Erythroblast (primary cell): ENCODE results near the gene TPRN.

Experiments used
- GATA1 ChIP-seq: IDR thresholded peaks from 2 replicates; pipeline ENCODE4 v1.6.1; 2011; ENCODE audit warnings: low read depth, mild to moderate bottlenecking, control low read depth, low read length, moderate library complexity
- POLR2A ChIP-seq: IDR thresholded peaks from 2 replicates; pipeline ENCODE4 v1.6.1; 2011; ENCODE audit warnings: mild to moderate bottlenecking, low read length

GRCh38 chr9:137230705-137231371, 30.3 kb upstream of the TPRN start, which contains the start of gene SLC34A3:
- no peak for TF ChIP-seq POLR2A
- no peak for TF ChIP-seq GATA1
